ENCODE data around the gene C19orf44. TPM values are rescaled to one million over a fixed set of nuclear protein-coding genes. Genes with fewer than 3 reads are reported as not detected.

The C19orf44 gene
- total and polyA plus RNA-seq, 12 donors, result 3.2 to 12.1 (median 5.6) TPM

GRCh38 chr19:16566161-16566560 lies 70.0 kb downstream of the C19orf44 start:
- peak overlapping the region in 1 of 5 donors; percentile 21 for H3K27ac ChIP-seq
- H3K4me3 ChIP-seq, result no peak overlapping the region
- no peak for DNase-seq
- no peaks in the 10 kb centered on the region for H3K27me3 ChIP-seq
- 72 to 85% (median 77%) methylated on average over 9 to 10 of the region's 10 CpGs for WGBS, 4 donors
- peaks cover 0 to 67% of the 10 kb centered on the region in 2 donors for H3K36me3 ChIP-seq (replicated peaks in 1 of 2)
- H3K9me3 ChIP-seq (replicated peaks in 1 of 3), result no peaks in the 10 kb centered on the region
- peaks cover 2% of the 10 kb centered on the region in 2 donors for H3K4me1 ChIP-seq (replicated peaks in 1 of 2)
- intact Hi-C loops (cut with DNase I), result no loop called here
- TF ChIP-seq POLR2A (IDR thresholded peaks at IDR 0.05), result no peak
- no peak for TF ChIP-seq CTCF (IDR thresholded peaks at IDR 0.05)

- TF ChIP-seq POLR2A (IDR thresholded peaks at IDR 0.05), result no peak
- TF ChIP-seq CTCF (IDR thresholded peaks at IDR 0.05), result no peak
- DNase-seq, result no peak
- Histone ChIP-seq H3K9me3 (replicated peaks in 1 of 3) (no peaks in the 10 kb centered on the region), H3K4me3 (no peak overlapping the region), H3K27ac (peak overlapping the region in 1 of 5 donors; percentile 21), H3K27me3 (no peaks in the 10 kb centered on the region), H3K4me1 (replicated peaks in 1 of 2) (peaks cover 6 to 8% of the 10 kb centered on the region in 2 donors), H3K36me3 (replicated peaks in 1 of 2) (peaks cover 0 to 61% of the 10 kb centered on the region in 2 donors)
- intact Hi-C loops (cut with DNase I), result no loop called here
- 87 to 93% (median 92%) methylated on average over 5 of the region's 5 CpGs for WGBS, 4 donors
Measured at GRCh38 chr19:16566702-16567101, 70.5 kb downstream of the C19orf44 start.

GRCh38 chr19:16569609-16570320 lies 73.6 kb downstream of the C19orf44 start:
- H3K36me3 ChIP-seq (replicated peaks in 1 of 2), result peaks cover 0 to 31% of the 10 kb centered on the region in 2 donors
- H3K27ac ChIP-seq, result peak overlapping the region in 1 of 5 donors; percentile 49
- DNase-seq, result no peak
- H3K4me3 ChIP-seq, result no peak overlapping the region
- no peaks in the 10 kb centered on the region for H3K27me3 ChIP-seq
- peaks cover 16 to 29% of the 10 kb centered on the region in 2 donors for H3K4me1 ChIP-seq (replicated peaks in 1 of 2)
- intact Hi-C loops (cut with DNase I), result loop anchor here in 1 of 2 donors (10.0 kb wide), 1 partner anchor 55 kb away; the partner anchor contains the start of gene MED26
- no peaks in the 10 kb centered on the region for H3K9me3 ChIP-seq (replicated peaks in 1 of 3)
- no peak for TF ChIP-seq CTCF (IDR thresholded peaks at IDR 0.05)
- TF ChIP-seq POLR2A (IDR thresholded peaks at IDR 0.05), result no peak
- WGBS, 4 donors, result 89 to 91% (median 91%) methylated on average over 16 to 17 of the region's 17 CpGs

Small RNA genes within 50 kb of the gene (small RNA-seq; reads per million reads assigned to genes)
- 0 to 0.08 reads per million in 2 donors for gene RN7SL146P

Other genes with a start within 250 kb of the C19orf44 start
- gene KLF2, start 171.6 kb upstream of the C19orf44 start, total RNA-seq, result 10 to 100 TPM in 7 of 9 donors, 1 to 10 TPM in 2; 2.2 to 52.3 (median 26.8) TPM
- 10 to 100 TPM in 1 of 3 donors, 1 to 10 TPM in 2; 7.0 to 29.3 (median 9.6) TPM for gene KLF2, start 171.6 kb upstream of the C19orf44 start, polyA plus RNA-seq
- gene EPS15L1, start 24.4 kb upstream of the C19orf44 start, total RNA-seq, result 10 to 100 TPM in 8 of 9 donors, 1 to 10 TPM in 1; 9.7 to 46.7 (median 24.2) TPM
- 10 to 100 TPM; 28.9 to 59.0 (median 32.6) TPM for gene EPS15L1, start 24.4 kb upstream of the C19orf44 start, polyA plus RNA-seq
- gene CALR3, start 227 bp upstream of the C19orf44 start, total RNA-seq, result under 1 TPM in 2 of 9 donors, not detected in 7; 0.17 to 0.41 TPM
- under 1 TPM in 2 of 3 donors, not detected in 1; 0.07 to 0.11 TPM for gene CALR3, start 227 bp upstream of the C19orf44 start, polyA plus RNA-seq
- gene CHERP, start 46.0 kb downstream of the C19orf44 start, total RNA-seq, result 10 to 100 TPM in 7 of 9 donors, 1 to 10 TPM in 2; 2.9 to 50.7 (median 13.1) TPM
- 10 to 100 TPM; 11.3 to 39.3 (median 24.8) TPM for gene CHERP, start 46.0 kb downstream of the C19orf44 start, polyA plus RNA-seq
- gene SLC35E1, start 76.0 kb downstream of the C19orf44 start, total RNA-seq, result 10 to 100 TPM; 20.1 to 49.8 (median 39.5) TPM
- gene SLC35E1, start 76.0 kb downstream of the C19orf44 start, polyA plus RNA-seq, result 10 to 100 TPM; 22.0 to 43.1 (median 26.8) TPM
- 10 to 100 TPM in 3 of 9 donors, 1 to 10 TPM in 6; 5.2 to 17.3 (median 9.5) TPM for gene MED26, start 131.8 kb downstream of the C19orf44 start, total RNA-seq
- gene MED26, start 131.8 kb downstream of the C19orf44 start, polyA plus RNA-seq, result 1 to 10 TPM; 4.6 to 6.9 (median 6.4) TPM
- gene SMIM7, start 163.8 kb downstream of the C19orf44 start, total RNA-seq, result 100 to 1,000 TPM in 3 of 9 donors, 10 to 100 TPM in 6; 76.0 to 136 (median 92.0) TPM
- gene SMIM7, start 163.8 kb downstream of the C19orf44 start, polyA plus RNA-seq, result 100 to 1,000 TPM in 1 of 3 donors, 10 to 100 TPM in 2; 82.9 to 102 (median 87.3) TPM
- gene TMEM38A, start 164.7 kb downstream of the C19orf44 start, total RNA-seq, result 10 to 100 TPM in 1 of 9 donors, 1 to 10 TPM in 8; 3.7 to 10.4 (median 6.4) TPM
- 1 to 10 TPM; 2.2 to 4.1 (median 3.3) TPM for gene TMEM38A, start 164.7 kb downstream of the C19orf44 start, polyA plus RNA-seq
- under 1 TPM in 1 of 9 donors, not detected in 8; 0.04 TPM for gene NWD1, start 223.5 kb downstream of the C19orf44 start, total RNA-seq
- gene NWD1, start 223.5 kb downstream of the C19orf44 start, polyA plus RNA-seq, result not detected